HG03095 (cell line): ENCODE measurements around the gene SGCA.

Source experiments
- ATAC-seq: cut with Tn5 transposase; IDR thresholded peaks from one replicate; pipeline ENCODE4 v1.9.1; 2021; ENCODE audit warnings: moderate library complexity; ENCODE audit not compliant: unreplicated experiment

The SGCA gene

DNA sequence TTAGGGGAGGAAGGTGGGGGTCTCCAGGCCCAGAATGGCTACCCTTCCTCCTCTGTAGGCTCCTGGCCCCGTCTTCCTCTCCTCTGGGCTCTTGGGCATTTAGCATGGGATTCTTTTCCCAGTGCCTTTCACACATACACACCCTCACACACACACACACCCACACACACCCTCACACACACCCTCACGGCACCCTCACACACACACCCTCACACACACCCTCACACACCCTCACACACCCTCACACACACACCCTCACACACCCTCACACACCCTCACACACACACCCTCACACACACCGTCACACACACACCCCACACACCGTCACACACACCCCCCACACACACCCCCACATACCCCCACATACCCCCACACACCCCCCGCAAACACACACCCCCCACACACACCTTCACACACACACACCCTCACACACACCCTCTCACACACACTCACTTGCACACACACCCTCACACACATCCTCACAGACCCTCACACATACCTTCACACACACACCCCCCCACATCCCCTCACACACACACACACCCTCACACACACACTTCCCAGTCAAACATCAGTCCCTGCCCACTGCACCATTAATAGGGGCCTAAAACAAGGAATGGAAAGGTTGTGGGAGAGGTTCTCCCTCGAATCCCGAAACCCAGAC lies 845 bp downstream of the SGCA start:
- no peak for ATAC-seq

DNA sequence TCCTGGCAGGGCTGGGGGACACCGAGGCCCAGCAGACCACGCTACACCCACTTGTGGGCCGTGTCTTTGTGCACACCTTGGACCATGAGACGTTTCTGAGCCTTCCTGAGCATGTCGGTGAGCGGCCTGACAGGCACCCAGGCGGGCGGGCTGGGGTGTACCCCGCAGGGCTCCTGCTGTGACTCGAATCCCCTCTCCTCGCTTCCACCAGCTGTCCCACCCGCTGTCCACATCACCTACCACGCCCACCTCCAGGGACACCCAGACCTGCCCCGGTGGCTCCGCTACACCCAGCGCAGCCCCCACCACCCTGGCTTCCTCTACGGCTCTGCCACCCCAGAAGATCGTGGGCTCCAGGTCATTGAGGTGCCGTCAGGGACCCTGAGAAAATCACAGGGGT lies 1.6 kb downstream of the SGCA start:
- no peak for ATAC-seq

DNA sequence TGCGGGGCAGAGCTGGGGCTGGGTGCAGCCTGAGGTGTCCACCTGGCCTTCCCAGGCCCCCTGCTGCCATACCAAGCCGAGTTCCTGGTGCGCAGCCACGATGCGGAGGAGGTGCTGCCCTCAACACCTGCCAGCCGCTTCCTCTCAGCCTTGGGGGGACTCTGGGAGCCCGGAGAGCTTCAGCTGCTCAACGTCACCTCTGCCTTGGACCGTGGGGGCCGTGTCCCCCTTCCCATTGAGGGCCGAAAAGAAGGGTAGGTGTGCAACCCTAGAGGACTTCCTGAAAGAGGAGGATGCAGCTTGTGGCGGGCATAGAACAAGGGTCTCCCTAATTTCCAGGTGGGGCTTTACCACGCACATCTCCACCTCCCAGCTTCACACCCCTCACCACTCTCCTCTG lies 2.5 kb downstream of the SGCA start:
- ATAC-seq = no peak

DNA sequence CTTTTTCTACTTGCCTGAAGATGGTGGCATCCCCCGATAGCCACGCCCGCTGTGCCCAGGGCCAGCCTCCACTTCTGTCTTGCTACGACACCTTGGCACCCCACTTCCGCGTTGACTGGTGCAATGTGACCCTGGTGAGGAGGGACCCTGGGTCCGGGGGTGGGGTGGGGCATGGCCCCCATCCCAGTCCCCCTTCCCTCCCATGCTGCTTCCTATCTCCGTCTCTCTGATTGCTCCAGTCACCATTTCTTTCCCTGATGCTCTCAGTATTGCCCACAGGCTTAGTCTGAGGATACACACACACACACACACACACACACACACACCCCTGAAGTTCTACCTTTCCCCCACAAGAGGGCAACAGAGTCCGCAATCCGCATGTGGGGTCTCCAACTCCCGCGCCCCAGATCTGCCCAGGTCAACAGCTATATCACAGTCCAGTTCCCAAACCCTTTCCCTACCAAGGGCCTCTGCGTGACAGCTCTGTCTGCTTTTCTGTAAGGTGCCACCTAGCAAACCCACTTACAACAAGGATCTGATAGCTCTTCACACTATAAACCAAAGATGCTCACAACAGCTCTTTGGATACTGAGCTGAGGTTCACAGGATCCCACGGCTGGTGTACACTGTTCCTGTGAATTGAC lies 3.4 kb downstream of the SGCA start:
- ATAC-seq = no peak

DNA sequence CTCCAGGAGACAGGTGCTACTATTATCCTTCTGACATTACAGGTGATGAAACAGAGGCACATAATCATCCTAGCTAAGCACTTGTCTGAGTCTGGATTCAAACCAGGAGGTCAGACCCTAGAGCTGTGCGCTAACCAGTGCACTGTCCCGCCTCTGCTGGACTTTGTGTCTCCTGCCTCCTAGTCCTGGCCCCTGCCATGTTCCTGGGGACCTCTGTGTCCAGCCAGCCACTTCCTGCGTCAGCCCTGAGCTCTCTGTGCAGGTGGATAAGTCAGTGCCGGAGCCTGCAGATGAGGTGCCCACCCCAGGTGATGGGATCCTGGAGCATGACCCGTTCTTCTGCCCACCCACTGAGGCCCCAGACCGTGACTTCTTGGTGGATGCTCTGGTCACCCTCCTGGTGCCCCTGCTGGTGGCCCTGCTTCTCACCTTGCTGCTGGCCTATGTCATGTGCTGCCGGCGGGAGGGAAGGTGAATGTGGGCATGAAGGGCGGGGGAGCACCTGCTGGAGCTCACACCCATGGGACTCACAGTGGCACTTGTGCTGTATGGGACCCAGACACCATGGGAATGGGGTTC lies 4.2 kb downstream of the SGCA start:
- no peak for ATAC-seq

DNA sequence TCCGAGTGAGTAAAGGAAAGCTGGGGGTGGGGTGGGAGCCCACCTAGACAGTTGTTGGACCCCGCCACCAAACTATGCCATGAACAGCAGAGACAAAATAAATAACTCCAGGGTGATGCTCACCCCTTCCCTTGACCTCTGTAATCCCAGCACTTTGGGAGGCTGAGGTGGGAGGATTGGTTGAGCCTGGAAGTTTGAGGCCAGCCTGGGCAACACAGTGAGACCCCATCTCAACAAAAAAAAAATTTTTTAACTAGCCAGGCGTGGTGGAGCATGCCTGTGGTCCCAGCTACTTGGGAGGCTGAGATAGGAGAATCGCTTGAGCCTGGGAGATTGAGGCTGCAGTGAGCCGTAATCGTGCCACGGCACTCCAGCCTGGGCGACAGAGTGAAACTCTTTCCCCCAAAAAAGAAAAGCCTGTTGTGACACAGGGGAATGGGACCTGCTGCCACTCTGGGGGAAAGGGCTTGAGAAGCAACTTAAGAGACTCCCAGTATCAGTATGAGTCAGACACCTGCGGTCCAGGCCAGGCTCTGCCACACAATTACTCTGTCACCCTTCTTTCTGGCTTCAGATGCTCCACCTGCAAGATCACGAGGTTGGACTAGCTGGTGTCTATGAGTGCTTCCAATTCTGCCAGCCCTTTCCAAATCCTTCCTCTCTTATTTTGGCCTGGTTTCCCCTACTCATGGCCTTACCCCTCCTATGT lies 5.0 kb downstream of the SGCA start:
- peak; percentile 57 for ATAC-seq

DNA sequence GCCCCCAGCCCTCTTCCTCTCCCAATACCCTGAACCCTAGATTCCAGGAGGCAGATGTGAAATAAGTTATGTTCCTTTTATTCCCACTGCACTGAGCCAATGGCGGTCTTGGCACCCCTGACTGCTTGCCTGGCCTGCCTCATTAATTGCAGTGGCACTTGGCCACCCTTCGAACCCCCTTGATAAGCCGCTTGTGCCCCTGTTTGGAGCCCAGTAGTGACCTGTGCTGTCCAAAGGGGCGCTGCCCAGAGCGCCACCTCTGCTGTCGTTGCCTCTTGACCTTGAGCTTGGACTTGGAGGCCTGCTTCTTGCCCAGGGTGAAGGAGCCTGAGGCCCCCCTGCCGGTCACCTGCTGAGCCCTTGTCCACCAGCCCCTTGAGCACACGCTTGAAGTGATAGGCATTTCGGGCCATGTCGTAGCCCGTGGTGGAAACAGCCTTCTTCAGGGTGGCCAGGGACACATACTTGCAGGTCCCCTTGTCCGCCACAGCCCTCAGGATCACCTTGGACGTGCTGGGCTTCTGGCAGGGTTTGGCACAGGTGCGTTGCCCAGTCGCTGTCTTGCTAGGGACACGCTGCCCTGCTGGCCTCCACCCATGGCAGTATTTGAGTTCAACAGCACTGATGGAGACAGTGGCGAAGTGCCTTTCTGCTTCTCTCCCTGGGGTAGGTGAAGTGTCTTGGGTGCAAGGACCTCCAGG lies 5.7 kb downstream of the SGCA start:
- no peak for ATAC-seq

DNA sequence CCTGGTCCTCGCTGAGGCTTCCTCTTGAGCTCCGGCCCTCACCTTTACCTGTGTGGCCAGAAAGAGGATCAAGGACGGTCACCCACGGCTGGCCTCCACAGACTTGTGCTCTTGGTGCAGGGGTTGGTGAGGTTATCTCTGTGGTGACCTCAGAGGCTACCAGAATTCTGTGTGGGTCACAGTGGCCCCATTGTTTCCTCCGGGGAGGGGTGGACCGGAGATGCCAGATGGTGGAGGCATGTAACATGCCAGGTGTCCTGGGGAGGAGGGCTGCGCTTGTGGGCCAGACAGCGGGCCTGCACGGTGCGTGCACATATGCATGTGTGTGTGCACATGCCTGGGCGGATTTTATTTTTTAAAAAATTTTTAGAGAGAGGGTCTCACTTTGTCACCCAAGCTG lies 6.3 kb downstream of the SGCA start:
- no peak for ATAC-seq

DNA sequence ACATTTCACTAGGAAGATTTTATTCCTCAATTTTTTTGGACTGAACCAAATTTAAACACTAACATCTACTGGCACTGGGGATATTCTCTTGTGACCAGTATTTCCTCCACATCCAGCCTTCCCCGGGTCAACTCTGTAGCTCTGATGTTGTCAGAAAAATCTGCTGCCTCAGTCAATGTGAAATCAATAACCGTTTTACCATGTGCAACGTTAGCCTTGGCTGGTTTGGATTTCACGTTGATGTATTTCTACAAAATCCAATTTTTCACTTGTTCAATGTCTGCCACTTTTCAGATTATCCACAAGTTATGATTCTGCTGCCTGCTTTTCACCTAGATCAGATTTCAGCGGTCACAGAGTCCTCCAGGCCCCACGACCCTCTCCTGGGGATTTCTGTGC lies 7.1 kb downstream of the SGCA start:
- no peak for ATAC-seq

DNA sequence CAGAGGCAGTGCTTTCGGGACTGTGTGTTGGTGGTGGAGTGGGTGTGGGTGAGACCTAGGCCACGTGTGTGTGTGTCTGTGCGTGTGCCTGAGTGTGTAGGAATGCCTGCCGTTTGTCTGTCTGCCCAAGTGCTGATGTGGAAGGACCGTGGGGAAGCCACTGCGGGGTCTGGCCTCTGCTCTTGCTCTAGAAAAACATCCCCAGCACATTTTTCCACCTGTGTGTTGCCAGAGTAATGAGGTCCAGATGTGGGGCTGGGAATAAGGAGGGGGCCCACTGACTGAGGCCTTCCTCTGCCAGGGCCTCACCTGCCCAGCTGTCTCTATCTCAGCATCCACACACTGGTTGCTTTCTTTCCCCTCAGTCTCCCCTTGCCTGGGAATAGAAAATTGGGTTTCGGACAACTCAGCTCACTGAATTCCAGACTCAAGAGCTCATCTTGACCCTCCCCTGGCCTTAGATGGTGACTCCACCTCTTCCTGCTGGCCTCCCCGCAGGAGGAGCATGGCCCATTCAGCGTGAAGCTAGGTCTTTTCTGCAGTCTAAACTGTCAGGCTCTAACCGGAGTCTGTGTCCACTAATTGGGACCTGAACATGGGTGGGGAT lies 7.6 kb downstream of the SGCA start:
- ATAC-seq = no peak

DNA sequence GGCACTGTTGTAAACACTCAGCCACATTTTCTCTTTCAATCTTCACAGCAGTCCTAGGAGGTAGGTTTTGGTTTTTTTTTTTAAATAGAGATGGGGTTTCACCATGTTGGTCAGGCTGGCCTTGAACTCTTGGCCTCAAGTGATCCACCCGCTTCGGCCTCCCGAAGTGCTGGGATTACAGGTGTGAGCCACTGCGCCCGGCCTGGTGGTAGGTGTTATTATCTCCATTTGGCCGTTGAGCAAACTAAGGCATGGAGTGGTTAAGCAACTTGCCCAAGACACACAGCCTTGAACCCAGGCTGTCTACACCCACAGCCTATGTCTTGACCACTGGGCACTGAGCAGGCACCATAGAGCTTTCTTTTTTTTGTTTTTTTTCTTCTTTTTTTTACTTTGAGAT lies 8.6 kb downstream of the SGCA start:
- no peak for ATAC-seq

DNA sequence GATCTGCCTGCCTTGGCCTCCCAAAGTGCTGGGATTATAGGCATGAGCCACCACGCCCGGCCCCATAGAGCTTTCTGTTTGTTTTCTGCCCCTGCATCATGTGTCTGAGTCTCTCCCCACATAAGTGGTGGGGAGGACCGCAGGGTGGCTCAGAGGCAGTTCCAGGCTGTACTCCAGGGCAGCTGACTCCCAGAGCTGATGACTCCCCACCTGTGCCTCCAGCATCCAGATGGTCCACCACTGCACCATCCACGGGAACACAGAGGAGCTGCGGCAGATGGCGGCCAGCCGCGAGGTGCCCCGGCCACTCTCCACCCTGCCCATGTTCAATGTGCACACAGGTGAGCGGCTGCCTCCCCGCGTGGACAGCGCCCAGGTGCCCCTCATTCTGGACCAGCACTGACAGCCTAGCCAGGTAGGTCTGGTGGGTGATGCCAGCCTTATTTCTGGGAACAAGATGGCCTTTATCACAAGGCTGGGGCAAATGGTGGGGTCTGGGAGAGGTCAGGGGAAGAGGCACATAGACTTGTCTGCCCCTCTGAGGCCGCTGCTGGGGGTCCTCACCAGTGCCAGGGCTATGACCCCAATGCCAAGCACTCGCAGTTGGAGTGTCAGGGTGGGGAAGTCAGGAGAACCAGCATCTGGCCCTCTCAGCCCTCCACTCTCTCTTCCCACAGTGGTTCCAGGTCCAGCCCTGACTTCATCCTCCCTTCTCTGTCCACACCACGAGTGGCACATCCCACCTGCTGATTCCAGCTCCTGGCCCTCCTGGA lies 9.4 kb downstream of the SGCA start:
- no peak for ATAC-seq

DNA sequence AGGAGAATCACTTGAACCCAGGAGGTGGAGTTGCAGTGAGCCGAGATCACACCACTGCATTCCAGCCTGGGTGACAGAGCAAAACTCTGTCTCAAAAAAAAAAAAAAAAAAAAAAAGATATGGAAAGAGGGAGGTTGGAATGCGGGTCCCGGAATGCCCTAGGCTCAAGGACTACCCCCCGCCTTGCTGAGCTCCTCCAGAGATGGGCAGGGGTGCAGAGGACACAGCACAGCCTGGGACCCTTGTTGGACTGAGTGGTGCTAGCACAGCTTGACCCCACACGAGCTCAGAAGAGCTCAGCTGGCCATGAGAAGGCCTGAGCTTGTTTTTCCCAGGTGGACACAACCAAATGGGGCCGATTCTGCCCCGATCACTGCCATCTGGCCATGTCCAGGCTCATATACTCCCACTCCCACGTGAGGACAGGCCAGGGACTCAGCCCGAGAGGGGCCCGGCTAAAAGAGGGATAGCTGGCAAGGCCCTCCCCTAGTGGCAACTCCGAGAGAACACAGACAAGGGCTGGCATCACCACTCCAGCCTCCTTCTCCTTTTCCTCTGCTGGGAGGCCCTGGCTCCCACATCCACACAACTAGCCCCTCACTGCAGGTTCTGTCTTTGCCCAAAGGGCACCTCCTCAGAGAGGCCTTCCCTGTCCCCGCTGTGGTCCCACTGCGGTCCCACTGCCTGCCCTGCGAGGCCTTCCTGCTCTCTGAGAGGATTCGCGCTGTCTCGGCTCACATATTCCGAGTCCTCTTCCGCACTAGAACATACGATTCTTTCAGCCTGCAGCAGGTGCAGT lies 11.0 kb downstream of the SGCA start:
- no peak for ATAC-seq

DNA sequence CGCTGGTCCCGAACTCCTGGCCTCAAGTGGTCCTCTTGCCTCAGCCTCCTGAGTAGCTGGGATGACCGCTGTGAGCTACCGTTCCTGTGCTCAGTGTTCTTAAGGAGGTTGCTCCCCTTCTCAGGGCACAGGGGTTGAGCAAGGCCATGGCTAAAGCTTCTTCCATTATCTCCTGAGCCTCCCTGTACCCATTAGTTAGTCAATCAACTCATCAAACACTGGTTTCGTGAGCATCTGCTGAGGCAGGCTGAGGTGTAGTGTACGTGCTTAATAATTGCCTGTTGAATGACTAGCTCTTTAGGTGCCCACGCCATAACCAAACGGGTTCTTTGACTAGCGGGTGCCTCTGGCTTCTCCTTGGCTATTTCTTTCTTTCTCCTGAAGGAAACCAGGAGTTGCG lies 11.7 kb downstream of the SGCA start:
- no peak for ATAC-seq

DNA sequence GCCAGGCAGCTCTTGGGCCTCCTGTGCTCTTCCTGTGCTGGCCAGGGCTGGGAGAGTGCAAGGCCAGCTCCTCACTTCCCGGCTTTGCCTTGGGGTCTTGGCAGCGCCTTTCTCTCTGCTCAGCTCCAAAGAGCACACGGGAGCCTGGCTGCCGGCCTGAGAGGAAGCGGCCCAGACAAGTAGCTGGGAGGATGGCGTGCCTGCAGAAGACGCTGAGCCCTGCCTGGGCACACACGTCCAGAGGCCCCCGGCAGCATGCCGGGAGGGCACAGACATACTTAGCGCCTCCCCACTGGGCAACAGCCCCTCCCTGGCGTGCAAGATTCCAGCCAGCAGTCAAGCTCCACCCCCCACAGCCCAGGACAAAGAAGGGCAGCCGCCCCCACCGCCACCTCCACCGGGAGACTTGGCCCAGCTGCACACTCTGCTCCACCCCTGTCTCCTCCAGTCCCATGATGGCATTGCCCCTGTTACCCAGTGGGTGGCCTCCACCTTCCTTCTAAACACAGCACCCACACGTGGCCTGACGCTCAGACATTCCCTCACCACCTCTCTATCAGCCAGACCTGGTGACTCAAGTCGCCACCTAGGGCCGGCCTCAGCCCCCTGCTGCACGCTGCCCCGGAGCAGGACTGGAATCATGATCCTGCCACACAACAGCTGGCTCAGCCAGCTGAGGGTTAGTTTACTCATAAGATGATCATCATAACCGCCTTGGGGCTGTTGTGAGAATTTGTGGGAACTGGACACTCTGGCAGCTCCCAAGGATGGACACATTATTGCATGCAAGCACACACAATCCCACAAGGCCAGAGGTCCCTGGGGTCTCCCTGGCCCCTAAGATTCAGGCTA lies 12.4 kb downstream of the SGCA start:
- ATAC-seq = no peak

DNA sequence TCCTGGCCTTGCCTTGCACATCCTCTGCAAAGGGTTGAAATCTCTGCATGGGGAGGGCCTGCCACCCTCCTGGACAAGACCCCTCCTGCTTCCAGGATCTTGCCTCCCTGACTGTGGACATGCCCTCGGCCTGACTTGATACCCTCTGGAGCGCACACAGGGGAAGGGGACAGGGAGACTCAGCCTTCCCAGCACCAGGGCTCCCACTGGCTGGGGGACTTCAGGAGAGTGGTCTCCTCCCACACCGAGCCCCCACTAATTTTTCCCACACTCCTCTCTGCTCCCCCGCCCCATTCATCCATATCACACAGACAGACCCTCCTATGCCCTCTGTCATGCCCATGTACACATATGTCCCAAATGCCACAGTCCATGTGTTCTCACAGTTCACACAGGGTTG lies 14.3 kb downstream of the SGCA start:
- ATAC-seq = no peak

DNA sequence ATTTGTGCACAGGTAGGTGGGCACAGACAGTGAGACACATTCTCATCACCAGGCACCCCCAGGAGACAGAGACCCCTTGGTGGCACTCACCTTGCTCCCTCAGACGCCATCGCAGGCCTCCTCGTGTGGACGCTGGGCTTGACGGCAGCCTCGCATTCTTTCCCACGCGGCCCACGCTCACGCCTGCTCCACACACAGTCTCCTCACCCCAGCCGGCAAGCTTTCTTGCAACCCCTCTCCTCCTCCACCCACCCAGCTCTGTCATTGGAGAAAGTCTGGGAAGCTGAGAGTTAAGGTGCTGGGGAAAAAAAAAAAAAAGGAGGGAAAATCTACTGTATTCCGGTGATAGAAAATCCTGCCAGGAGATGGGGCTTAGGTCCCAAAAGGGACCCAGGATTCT lies 14.8 kb downstream of the SGCA start:
- no peak for ATAC-seq

DNA sequence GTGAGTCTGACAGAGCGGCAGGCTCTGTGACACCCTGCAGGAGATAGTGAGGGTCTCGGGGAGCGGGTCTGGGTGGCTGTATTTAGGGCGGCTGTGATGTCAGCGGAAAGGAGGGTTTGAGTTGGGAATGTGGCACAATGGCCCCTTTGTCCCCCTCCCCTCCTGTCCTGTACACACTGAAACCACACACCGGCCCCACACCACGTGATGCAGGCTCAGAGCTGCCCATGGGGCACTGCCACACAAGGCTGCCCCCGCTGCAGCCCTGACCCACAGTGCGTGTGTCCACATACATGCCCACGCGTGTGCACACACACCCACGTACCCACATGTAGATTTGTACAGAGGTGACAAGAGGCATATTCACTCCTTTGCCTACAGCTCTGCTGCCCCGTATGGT lies 15.3 kb downstream of the SGCA start:
- no peak for ATAC-seq
